ENCODE measurements around the gene SIPA1L2. TPM values are rescaled to one million over a fixed set of nuclear protein-coding genes. Genes with fewer than 3 reads are reported as not detected.

Gene SIPA1L2
- total RNA-seq, 2 experiments from 2014 or later: 1.8 to 1.9 TPM

- TF ChIP-seq, protein P1, sequence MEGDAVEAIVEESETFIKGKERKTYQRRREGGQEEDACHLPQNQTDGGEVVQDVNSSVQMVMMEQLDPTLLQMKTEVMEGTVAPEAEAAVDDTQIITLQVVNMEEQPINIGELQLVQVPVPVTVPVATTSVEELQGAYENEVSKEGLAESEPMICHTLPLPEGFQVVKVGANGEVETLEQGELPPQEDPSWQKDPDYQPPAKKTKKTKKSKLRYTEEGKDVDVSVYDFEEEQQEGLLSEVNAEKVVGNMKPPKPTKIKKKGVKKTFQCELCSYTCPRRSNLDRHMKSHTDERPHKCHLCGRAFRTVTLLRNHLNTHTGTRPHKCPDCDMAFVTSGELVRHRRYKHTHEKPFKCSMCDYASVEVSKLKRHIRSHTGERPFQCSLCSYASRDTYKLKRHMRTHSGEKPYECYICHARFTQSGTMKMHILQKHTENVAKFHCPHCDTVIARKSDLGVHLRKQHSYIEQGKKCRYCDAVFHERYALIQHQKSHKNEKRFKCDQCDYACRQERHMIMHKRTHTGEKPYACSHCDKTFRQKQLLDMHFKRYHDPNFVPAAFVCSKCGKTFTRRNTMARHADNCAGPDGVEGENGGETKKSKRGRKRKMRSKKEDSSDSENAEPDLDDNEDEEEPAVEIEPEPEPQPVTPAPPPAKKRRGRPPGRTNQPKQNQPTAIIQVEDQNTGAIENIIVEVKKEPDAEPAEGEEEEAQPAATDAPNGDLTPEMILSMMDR (IDR thresholded peaks at IDR 0.05): no peak
- no peaks in the 10 kb centered on the region for H3K27me3 ChIP-seq (ENCODE audit: control insufficient read depth in 1 of 2, insufficient read depth in 2 of 2, low read length in 2 of 2)
- CTCF ChIA-PET: no interaction called here
- Mint-ChIP-seq H3K4me3 (peak overlapping the region; percentile 20), H3K27me3 (no peaks in the 10 kb centered on the region), H3K27ac (peak overlapping the region; percentile 26), H3K36me3 (ENCODE audit: low read depth) (no peaks in the 10 kb centered on the region), H3K9me3 (no peaks in the 10 kb centered on the region), H3K4me1 (ENCODE audit: low read depth) (peaks cover 22% of the 10 kb centered on the region)
- DNase-seq: peak in 3 of 14 experiments; percentile 25 to 41 (median 38)
- H3K9me3 ChIP-seq (ENCODE audit: control insufficient read depth in 1 of 2, insufficient read depth in 1 of 2, low read length in 2 of 2): no peaks in the 10 kb centered on the region
- no peak overlapping the region for H3K4me3 ChIP-seq (ENCODE audit: low read length)
- ATAC-seq (ENCODE audit: poor library complexity): peak; percentile 71
- intact Hi-C loops (cut with DNase I, micrococcal nuclease): no loop called here
- no peaks in the 10 kb centered on the region for H3K36me3 ChIP-seq (ENCODE audit: insufficient read depth, low read length)
- H3K4me1 ChIP-seq (ENCODE audit: insufficient read depth, low read length): peaks cover 39% of the 10 kb centered on the region
- POLR2A ChIA-PET: interaction anchor here (1.1 kb wide), 1 partner anchor 27 kb away, joined by 3 read pairs; no protein-coding TSS in a partner anchor
- H3K27ac ChIP-seq (ENCODE audit: low read depth in 1 of 2, low read length in 2 of 2): no peak overlapping the region
These were observed 29.3 kb downstream of the SIPA1L2 start for GRCh38 chr1:232600424-232601258.

GRCh38 chr1:232599178-232600041 lies 30.5 kb downstream of the SIPA1L2 start:
- H3K4me3 Mint-ChIP-seq: no peak overlapping the region
- POLR2A ChIA-PET: interaction anchor here (0.6 to 1.1 kb wide), 2 partner anchors 28 to 472 kb away, joined by 3 read pairs; no protein-coding TSS in a partner anchor

DNA sequence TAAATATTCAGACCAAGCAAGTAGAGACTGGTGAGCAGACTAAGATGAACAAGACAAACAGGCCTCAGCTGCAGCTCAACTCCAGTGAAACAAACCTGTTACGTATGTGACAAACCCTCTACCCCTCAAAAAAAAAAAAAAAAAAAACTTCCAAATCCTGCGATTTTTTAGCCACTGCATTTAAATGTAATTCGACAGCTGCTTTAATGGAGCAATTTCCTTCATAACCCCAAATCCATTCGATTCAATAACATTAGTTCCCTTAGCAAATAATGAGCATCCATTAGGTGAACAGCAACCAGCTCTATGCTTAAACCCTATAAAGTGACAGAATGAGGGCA lies 31.1 kb downstream of the SIPA1L2 start:
- Mint-ChIP-seq H3K9me3 (no peaks in the 10 kb centered on the region), H3K27me3 (no peaks in the 10 kb centered on the region), H3K36me3 (ENCODE audit: low read depth) (no peaks in the 10 kb centered on the region), H3K4me1 (ENCODE audit: low read depth) (peaks cover 22% of the 10 kb centered on the region), H3K27ac (no peak overlapping the region), H3K4me3 (no peak overlapping the region)
- no peak overlapping the region for H3K27ac ChIP-seq (ENCODE audit: low read depth in 1 of 2, low read length in 2 of 2)
- DNase-seq (no peak), ATAC-seq (ENCODE audit: poor library complexity) (no peak)
- intact Hi-C loops (cut with DNase I, micrococcal nuclease): no loop called here
- H3K9me3 ChIP-seq (ENCODE audit: control insufficient read depth in 1 of 2, insufficient read depth in 1 of 2, low read length in 2 of 2): no peaks in the 10 kb centered on the region
- no peaks in the 10 kb centered on the region for H3K27me3 ChIP-seq (ENCODE audit: control insufficient read depth in 1 of 2, insufficient read depth in 2 of 2, low read length in 2 of 2)
- CTCF ChIA-PET: no interaction called here
- H3K4me1 ChIP-seq (ENCODE audit: insufficient read depth, low read length): peaks cover 39% of the 10 kb centered on the region
- no peaks in the 10 kb centered on the region for H3K36me3 ChIP-seq (ENCODE audit: insufficient read depth, low read length)
- H3K4me3 ChIP-seq (ENCODE audit: low read length): no peak overlapping the region
- POLR2A ChIA-PET: interaction anchor here (0.6 kb wide), 1 partner anchor 471 kb away, joined by 3 read pairs; no protein-coding TSS in a partner anchor
- TF ChIP-seq, protein P1 (IDR thresholded peaks at IDR 0.05): no peak

More at GRCh38 chr1:232599178-232600041, 30.5 kb downstream of the SIPA1L2 start:
- intact Hi-C loops (cut with DNase I, micrococcal nuclease): no loop called here
- TF ChIP-seq, protein P1 (IDR thresholded peaks at IDR 0.05): no peak
- Mint-ChIP-seq H3K9me3 (no peaks in the 10 kb centered on the region), H3K4me1 (ENCODE audit: low read depth) (peaks cover 22% of the 10 kb centered on the region), H3K36me3 (ENCODE audit: low read depth) (no peaks in the 10 kb centered on the region), H3K27me3 (no peaks in the 10 kb centered on the region), H3K27ac (peak overlapping the region; percentile 13)
- no peak overlapping the region for H3K27ac ChIP-seq (ENCODE audit: low read depth in 1 of 2, low read length in 2 of 2)
- no peak for DNase-seq
- CTCF ChIA-PET: no interaction called here
- ATAC-seq (ENCODE audit: poor library complexity): no peak
- no peaks in the 10 kb centered on the region for H3K36me3 ChIP-seq (ENCODE audit: insufficient read depth, low read length)
- H3K9me3 ChIP-seq (ENCODE audit: control insufficient read depth in 1 of 2, insufficient read depth in 1 of 2, low read length in 2 of 2): no peaks in the 10 kb centered on the region
- no peak overlapping the region for H3K4me3 ChIP-seq (ENCODE audit: low read length)
- H3K27me3 ChIP-seq (ENCODE audit: control insufficient read depth in 1 of 2, insufficient read depth in 2 of 2, low read length in 2 of 2): no peaks in the 10 kb centered on the region
- H3K4me1 ChIP-seq (ENCODE audit: insufficient read depth, low read length): peaks cover 39% of the 10 kb centered on the region

All from CD4-positive, alpha-beta T cell (primary cell).